ENCODE measurements around the gene WNT4. TPM values are rescaled to one million over a fixed set of nuclear protein-coding genes. Genes with fewer than 3 reads are reported as not detected.

WNT4 gene
- 1 to 10 TPM in 1 of 3 donors, under 1 TPM in 2; 0.24 to 1.0 (median 0.45) TPM for polyA plus RNA-seq

DNA sequence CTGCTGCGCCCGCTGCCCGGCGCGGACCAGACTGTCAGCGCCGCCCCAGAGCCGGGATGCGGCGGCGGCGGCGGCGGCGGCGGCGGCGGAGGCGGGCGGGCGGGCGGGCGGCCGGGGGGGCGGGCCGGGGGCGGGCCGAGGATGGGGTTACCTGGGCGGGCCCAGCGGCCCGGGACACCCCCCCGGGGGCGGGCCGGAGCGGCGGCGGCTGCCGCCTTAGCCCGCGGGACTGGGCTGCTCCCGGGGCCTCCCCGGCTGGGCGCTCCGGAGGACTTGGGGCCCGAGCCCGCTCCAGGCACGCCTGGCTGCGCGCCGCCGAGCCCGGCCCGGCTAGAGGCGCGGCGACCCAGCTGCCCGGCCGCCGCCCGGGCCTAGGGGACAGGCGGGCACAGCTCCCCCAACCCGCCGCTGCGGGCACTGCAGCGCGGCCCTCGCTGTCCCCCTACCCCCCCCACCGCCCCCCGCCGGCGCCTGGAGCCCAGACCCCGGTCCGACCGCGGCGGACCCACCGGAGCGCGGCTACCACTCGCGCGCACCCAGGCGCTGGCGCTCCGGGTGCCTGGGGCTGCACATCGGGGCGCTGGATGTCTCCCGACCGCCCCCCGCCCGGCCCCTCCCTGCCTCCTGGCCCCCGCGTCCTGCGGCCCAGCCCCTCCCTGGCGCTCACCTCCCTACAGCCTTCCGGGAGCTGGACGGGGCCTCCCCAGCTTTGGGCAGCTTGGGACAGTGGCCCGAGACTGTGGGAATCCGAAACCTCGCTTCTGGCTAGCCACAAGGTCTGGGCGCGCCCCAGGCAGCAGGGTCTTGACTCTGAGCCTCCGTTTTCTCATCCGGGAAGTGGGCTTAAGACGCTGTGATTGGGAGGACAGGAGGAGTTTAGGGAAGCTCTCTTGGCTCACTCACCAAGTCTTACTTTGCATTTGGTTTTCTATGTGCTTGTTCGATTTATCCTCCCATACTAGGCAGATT, at the start of gene WNT4:
TSS of gene WNT4 (minus strand) at position 33 of the 969 bp plus-strand sequence. CDS start 175 bp downstream, outside the sequence.
- H3K27ac ChIP-seq (ENCODE audit: low read depth, low read length) = no peak within 1 kb of the TSS
- WGBS, 3 donors = 3 to 10% (median 3%) methylated on average over 15 to 76 of the region's 106 CpGs

DNA sequence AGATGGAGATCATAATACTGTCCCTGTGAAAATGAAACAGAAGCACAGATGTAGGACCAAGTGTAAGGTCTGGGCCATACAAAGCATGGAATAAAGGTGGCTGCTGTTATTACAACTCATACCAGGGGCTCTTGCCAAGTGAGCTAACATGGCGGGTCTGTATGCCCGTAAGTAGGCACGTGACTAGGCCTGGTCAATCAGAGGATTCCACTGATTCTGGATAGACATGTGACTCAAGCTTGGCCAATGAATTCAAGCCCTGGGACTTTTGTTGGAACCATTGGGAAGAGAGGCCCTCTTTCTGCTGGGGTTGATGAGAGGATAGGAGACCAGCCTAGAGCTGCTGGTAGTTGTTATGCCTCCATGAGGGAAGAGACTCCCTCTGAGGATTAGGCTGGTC, 47.8 kb upstream of the WNT4 start:
- H3K27ac ChIP-seq (ENCODE audit: low read depth, low read length) = no peak overlapping the region
- 90 to 98% (median 91%) methylated on average over 3 of the region's 3 CpGs for WGBS, 3 donors

- WGBS, 3 donors = 87 to 97% (median 95%) methylated on average over 6 of the region's 6 CpGs
- H3K27ac ChIP-seq (ENCODE audit: low read depth, low read length) = no peak overlapping the region
Measured at GRCh38 chr1:22190251-22190650, 47.4 kb upstream of the WNT4 start.

GRCh38 chr1:22189619-22190018, 46.7 kb upstream of the WNT4 start:
- WGBS, 3 donors = 85 to 91% (median 88%) methylated on average over 4 of the region's 4 CpGs
- H3K27ac ChIP-seq (ENCODE audit: low read depth, low read length) = no peak overlapping the region

DNA sequence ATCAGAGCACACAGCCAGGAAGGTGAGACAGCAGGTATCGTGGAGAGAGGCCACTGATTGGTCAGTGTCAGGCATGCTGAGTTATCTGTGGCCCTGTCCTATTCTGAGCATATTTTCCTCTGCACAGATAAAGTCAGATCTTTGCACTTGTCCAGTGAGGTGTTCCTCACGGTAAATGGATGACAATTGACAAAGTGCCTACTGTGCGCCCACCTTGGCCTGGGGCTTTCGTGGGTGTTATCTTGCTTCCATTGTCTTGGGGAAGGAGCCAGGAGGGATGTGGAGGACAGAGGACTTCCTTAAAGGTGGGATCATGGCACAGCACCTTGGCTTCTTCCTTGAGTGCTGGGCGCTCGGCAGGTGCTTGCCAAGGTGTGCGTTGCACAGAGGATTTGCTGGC, 46.0 kb upstream of the WNT4 start:
- no peak overlapping the region for H3K27ac ChIP-seq (ENCODE audit: low read depth, low read length)
- WGBS, 3 donors = 80 to 87% (median 87%) methylated on average over 7 of the region's 7 CpGs

DNA sequence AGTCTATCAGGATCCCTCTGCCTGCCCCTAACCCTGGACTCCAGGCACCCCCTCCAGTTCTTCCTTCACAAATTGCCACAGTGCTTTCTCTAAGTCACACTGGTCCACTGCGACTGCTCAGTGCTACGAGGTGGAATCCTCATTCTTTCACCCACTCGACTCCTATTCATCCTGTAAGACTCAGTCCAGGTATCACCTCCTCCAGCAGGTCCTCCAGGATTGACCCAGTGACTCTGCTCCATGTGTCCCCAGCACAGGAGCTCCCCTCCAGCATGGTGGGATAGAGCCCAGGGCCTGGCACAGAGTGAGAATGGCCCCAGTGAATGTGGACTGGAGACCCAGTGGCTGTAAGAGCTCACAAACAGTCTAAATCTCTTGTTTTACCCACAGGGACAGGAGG, 45.5 kb upstream of the WNT4 start:
- WGBS, 3 donors = 87 to 96% (median 89%) methylated on average over 3 of the region's 3 CpGs
- H3K27ac ChIP-seq (ENCODE audit: low read depth, low read length) = no peak overlapping the region

DNA sequence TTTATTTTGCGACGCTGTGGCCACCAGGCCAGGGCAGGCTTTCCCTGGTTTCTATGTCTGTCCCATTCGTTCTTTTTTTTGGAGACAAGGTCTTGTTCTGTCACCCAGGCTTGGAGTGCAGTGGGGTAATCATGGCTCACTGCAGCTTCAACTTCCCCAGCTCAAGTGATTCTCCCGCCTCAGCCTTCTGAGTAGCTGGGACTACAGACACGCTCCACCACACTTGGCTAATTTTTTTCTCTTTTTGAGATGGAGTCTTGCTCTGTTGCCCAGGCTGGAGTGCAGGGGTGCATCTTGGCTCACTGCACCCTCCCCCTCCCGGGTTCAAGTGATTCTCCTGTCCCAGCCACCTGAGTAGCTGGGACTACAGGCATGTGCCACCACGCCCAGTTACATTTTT, 43.4 kb upstream of the WNT4 start:
- H3K27ac ChIP-seq (ENCODE audit: low read depth, low read length) = no peak overlapping the region
- 85 to 89% (median 87%) methylated on average over 7 of the region's 7 CpGs for WGBS, 3 donors

GRCh38 chr1:22184892-22185612, 42.2 kb upstream of the WNT4 start:
- no peak overlapping the region for H3K27ac ChIP-seq (ENCODE audit: low read depth, low read length)
- WGBS, 3 donors = 40 to 52% (median 47%) methylated on average over 21 of the region's 21 CpGs

DNA sequence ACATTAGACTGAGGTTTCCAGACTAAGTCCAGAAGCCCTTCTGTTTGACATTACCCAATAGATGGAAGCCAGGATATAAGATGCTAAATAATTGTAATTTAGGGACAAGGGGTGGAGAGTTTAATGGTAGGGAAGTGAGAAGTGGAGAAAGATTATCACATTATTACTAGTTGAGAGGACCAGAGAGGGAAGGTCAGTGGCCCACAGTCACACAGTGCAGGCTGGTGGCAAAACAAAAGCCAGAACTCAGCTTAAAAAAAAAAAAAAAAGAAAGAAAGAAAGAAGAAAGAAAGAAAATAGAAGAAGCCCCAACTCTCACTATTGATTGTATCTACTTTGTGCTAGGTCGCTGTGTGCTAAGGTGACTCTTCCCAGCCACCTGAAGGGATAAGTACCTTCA, 41.6 kb upstream of the WNT4 start:
- H3K27ac ChIP-seq (ENCODE audit: low read depth, low read length) = no peak overlapping the region
- WGBS, 3 donors = 81 to 95% (median 82%) methylated on average over 1 of the region's 1 CpG

- 53 to 66% (median 54%) methylated on average over 11 of the region's 11 CpGs for WGBS, 3 donors
- H3K27ac ChIP-seq (ENCODE audit: low read depth, low read length) = no peak overlapping the region
Measured at GRCh38 chr1:22182715-22183114, 39.8 kb upstream of the WNT4 start.

- H3K27ac ChIP-seq (ENCODE audit: low read depth, low read length) = no peak overlapping the region
- WGBS, 3 donors = 92 to 96% (median 93%) methylated on average over 2 of the region's 2 CpGs
Measured at GRCh38 chr1:22179197-22179803, 36.4 kb upstream of the WNT4 start.

DNA sequence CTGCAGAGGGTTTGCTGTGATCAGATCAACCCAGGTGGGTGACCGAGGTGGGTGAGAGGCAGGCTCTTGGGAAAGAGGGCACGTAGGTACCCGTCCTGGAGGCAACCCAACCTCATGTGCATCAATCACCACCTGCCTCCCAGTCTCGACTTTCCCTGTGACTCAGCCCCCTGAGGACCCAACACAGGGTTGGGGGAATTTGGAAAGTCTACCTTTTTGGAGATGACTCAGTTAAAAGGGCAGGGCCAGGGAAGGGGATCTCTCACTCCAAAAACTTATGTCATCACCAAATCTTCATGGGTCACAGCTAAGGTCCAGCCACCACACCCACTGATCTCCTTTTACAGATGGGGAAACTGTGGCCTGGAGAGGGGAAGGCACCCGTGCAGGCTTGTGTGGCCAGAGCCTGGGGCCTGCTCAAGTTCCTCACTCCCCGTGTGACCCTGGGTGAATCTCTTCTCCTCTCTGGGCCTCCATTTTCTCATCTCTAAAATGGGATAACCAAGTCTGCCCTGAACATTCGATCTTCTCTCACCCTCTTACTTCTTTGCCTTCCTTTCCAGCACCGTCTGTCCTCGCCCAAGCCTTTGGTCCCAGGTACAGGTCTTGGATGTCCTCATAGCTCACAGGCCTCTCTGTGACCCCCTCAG, 34.6 kb upstream of the WNT4 start:
- no peak overlapping the region for H3K27ac ChIP-seq (ENCODE audit: low read depth, low read length)
- 75 to 84% (median 82%) methylated on average over 9 of the region's 9 CpGs for WGBS, 3 donors

- WGBS, 3 donors = 37 to 46% (median 44%) methylated on average over 5 of the region's 5 CpGs
Measured at GRCh38 chr1:22176258-22176657, 33.4 kb upstream of the WNT4 start.

DNA sequence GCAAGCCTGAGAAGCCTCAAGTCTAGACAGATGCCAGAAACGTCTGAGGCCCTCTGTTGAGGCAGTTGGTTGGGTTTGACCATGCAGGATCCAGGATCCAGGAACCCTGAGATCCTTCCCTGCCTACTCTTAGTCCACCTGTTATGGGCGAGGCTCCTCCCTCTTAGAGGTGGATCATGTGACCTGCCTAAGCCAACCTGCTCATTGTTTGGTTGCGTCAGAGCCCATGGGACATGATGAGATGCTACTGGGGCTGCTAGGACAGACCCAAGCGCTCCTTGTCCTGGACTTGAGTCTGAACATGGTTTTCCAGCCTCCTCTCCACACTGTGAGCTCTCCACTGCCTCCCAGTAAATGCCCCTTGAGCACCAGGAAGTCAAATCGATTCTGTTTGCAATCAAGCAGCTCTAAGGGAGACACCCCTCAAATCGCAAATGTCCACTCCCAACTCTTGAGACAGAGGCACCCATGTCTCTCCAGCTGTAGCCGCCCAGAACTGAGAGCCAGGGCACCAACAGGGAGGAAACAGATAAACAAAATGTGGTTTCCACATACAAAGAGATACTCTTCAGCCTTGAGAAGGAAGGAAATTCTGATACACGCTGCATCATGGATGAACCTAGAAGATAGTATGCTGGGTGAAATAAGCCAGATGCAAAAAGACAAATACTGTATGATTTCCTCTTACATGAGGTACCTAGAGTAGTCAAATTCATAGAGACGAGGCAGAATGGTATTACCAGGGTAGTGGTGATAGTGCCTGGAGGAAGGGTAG, 31.7 kb upstream of the WNT4 start:
- 78 to 83% (median 82%) methylated on average over 9 of the region's 9 CpGs for WGBS, 3 donors
- H3K27ac ChIP-seq (ENCODE audit: low read depth, low read length) = no peak overlapping the region

More at GRCh38 chr1:22176258-22176657, 33.4 kb upstream of the WNT4 start:
- no peak overlapping the region for H3K27ac ChIP-seq (ENCODE audit: low read depth, low read length)

DNA sequence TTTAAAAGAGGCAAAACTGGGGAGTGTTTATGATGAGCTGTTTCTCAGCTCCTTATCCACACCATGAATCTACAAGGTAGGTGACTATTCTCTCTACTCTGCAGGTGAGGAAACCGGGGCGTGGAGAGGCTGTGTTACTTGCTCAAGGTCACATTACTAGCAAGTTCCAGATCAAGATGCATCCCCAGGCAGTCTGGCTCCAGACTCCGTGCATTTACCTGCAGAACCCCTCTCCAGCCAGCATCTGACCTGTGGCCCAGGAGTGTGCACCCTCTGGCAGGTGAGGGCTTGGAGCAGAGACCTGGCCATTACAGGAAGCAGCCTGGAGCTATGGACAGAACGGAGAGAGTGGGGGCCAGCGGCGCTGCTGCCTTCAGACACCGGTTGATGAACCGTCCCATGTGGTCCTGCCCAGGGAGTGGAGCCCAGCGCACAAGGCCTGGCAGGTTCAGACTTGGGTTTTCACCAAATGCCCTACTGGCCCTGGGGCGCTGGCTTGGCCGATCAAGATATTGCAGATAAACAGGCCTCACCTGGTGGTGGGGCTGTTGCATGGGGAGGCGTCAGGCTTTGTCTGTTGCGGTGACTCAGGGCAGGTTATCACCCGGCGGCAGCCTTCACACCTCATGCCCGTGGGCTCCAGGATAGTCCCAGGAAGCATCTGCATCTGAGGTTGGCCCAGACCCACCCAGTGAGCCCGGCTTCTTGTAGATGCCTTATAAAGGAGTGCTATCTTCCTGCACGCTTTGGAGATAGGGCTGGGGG, 29.2 kb upstream of the WNT4 start:
- WGBS, 3 donors = 75 to 88% (median 88%) methylated on average over 18 of the region's 18 CpGs
- no peak overlapping the region for H3K27ac ChIP-seq (ENCODE audit: low read depth, low read length)

GRCh38 chr1:22169816-22170215, 26.9 kb upstream of the WNT4 start:
- H3K27ac ChIP-seq (ENCODE audit: low read depth, low read length) = no peak overlapping the region
- 87 to 91% (median 88%) methylated on average over 4 of the region's 4 CpGs for WGBS, 3 donors

DNA sequence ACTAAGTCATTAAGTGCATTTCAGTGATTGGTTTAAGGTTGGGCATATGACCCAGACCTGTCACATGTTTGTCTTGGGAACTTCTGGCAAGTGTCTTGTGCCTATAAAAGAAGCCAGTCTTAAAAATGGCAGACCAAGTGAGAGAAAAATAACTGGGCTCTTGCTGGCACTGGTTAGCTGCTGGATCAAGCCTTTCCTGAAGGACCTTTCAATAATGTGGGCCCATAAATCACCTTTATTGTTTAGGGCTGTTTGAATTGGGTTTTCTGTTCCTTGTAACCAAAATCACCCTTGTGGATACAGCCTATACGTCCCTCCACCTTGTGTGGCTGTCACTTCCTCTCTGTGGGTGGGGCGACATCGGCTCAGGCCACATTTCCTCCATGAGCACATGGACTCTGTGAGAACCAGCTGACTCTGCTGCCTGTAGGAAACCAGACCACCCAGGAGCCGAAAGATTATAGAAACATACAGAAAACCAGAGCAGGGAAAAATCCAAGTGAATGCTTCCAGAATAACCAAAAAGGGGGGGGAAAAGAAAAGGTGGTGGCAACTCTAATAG, 25.6 kb upstream of the WNT4 start:
- WGBS, 3 donors = 23 to 66% (median 26%) methylated on average over 4 of the region's 4 CpGs
- no peak overlapping the region for H3K27ac ChIP-seq (ENCODE audit: low read depth, low read length)
